LNCAP (cell line): Measurements from ENCODE around the gene MLLT1.

Source experiments
- CTCF ChIP-seq: fragments of 450-650 bp; IDR thresholded peaks from 2 replicates; pipeline ENCODE4 v1.5.1; 2017; ENCODE audit warnings: mild to moderate bottlenecking

Gene MLLT1

GRCh38 chr19:6219586-6220290, 60.0 kb downstream of the MLLT1 start:
- TF ChIP-seq CTCF, result no peak

GRCh38 chr19:6219147-6219525, 60.6 kb downstream of the MLLT1 start:
- no peak for TF ChIP-seq CTCF

- TF ChIP-seq CTCF, result peak; percentile 96
Measured at GRCh38 chr19:6218491-6219146, 61.2 kb downstream of the MLLT1 start.

- no peak for TF ChIP-seq CTCF
Measured at GRCh38 chr19:6217752-6218334, 61.9 kb downstream of the MLLT1 start.

GRCh38 chr19:6216996-6217751, 62.6 kb downstream of the MLLT1 start:
- no peak for TF ChIP-seq CTCF

GRCh38 chr19:6216236-6216995, 63.4 kb downstream of the MLLT1 start:
- TF ChIP-seq CTCF, result no peak

GRCh38 chr19:6215701-6216235, 64.0 kb downstream of the MLLT1 start:
- no peak for TF ChIP-seq CTCF
